ENCODE results near the gene CYBC1. TPM values are rescaled to one million over a fixed set of nuclear protein-coding genes. Genes with fewer than 3 reads are reported as not detected.

The CYBC1 gene
- total and polyA plus RNA-seq, 2 of the 4 experiments (the other 2 are of a cell fraction), result 75.1 to 76.7 TPM

Small RNAs within 50 kb of the gene (microRNA-seq; reads per million reads assigned to microRNA genes)
- not detected for gene RF00019 (ENCODE audit: insufficient read depth, insufficient read length)

Small RNAs within 50 kb of the gene (small RNA-seq; reads per million reads assigned to genes)
- gene RF00019, result 0 reads per million in 5 experiments

Other genes starting within 250 kb of the CYBC1 start
- gene CCDC57, start 237.9 kb downstream of the CYBC1 start, total RNA-seq (2012; rRNA removed), result 6.9 and 7.3 TPM in 2 replicates
- gene CCDC57, start 237.9 kb downstream of the CYBC1 start, polyA plus RNA-seq (2012; rRNA removed), result 31.3 and 32.4 TPM in 2 replicates
- 49.1 and 49.7 TPM in 2 replicates for gene SLC16A3, start 221.7 kb downstream of the CYBC1 start, total RNA-seq (2012; rRNA removed)
- 181 and 204 TPM in 2 replicates for gene SLC16A3, start 221.7 kb downstream of the CYBC1 start, polyA plus RNA-seq (2012; rRNA removed)
- 38.3 and 47.1 TPM in 2 replicates for gene CSNK1D, start 177.1 kb downstream of the CYBC1 start, total RNA-seq (2012; rRNA removed)
- 144 and 186 TPM in 2 replicates for gene CSNK1D, start 177.1 kb downstream of the CYBC1 start, polyA plus RNA-seq (2012; rRNA removed)
- gene CD7, start 133.1 kb downstream of the CYBC1 start, total RNA-seq (2012; rRNA removed), result not detected in 2 replicates
- gene CD7, start 133.1 kb downstream of the CYBC1 start, polyA plus RNA-seq (2012; rRNA removed), result not detected in 2 replicates
- 1.7 and 2.3 TPM in 2 replicates for gene SECTM1, start 117.0 kb downstream of the CYBC1 start, total RNA-seq (2012; rRNA removed)
- gene SECTM1, start 117.0 kb downstream of the CYBC1 start, polyA plus RNA-seq (2012; rRNA removed), result 4.4 and 5.2 TPM in 2 replicates
- gene TEX19, start 91.5 kb downstream of the CYBC1 start, total RNA-seq (2012; rRNA removed), result under 0.01 and 0.28 TPM in 2 replicates
- 0.03 and 0.13 TPM in 2 replicates for gene TEX19, start 91.5 kb downstream of the CYBC1 start, polyA plus RNA-seq (2012; rRNA removed)
- not detected in 2 replicates for gene UTS2R, start 79.0 kb downstream of the CYBC1 start, total RNA-seq (2012; rRNA removed)
- gene UTS2R, start 79.0 kb downstream of the CYBC1 start, polyA plus RNA-seq (2012; rRNA removed), result not detected in 2 replicates
- 3.8 and 4.2 TPM in 2 replicates for gene HEXD, start 32.4 kb downstream of the CYBC1 start, total RNA-seq (2012; rRNA removed)
- 9.2 and 9.5 TPM in 2 replicates for gene HEXD, start 32.4 kb downstream of the CYBC1 start, polyA plus RNA-seq (2012; rRNA removed)
- gene OGFOD3, start 32.2 kb downstream of the CYBC1 start, total RNA-seq (2012; rRNA removed), result 24.4 and 25.3 TPM in 2 replicates
- 33.4 and 34.5 TPM in 2 replicates for gene OGFOD3, start 32.2 kb downstream of the CYBC1 start, polyA plus RNA-seq (2012; rRNA removed)
- gene NARF, start 8.0 kb upstream of the CYBC1 start, total RNA-seq (2012; rRNA removed), result 70.8 and 83.7 TPM in 2 replicates
- 88.8 and 94.8 TPM in 2 replicates for gene NARF, start 8.0 kb upstream of the CYBC1 start, polyA plus RNA-seq (2012; rRNA removed)
- 12.5 and 16.1 TPM in 2 replicates for gene FOXK2, start 69.0 kb upstream of the CYBC1 start, total RNA-seq (2012; rRNA removed)
- 20.0 and 23.9 TPM in 2 replicates for gene FOXK2, start 69.0 kb upstream of the CYBC1 start, polyA plus RNA-seq (2012; rRNA removed)
- gene WDR45B, start 197.7 kb upstream of the CYBC1 start, total RNA-seq (2012; rRNA removed), result 65.8 and 98.2 TPM in 2 replicates
- 99.1 and 110 TPM in 2 replicates for gene WDR45B, start 197.7 kb upstream of the CYBC1 start, polyA plus RNA-seq (2012; rRNA removed)
- gene RAB40B, start 247.9 kb upstream of the CYBC1 start, total RNA-seq (2012; rRNA removed), result 10.8 and 14.9 TPM in 2 replicates
- 20.0 and 26.1 TPM in 2 replicates for gene RAB40B, start 247.9 kb upstream of the CYBC1 start, polyA plus RNA-seq (2012; rRNA removed)

Measured in IMR-90 (cell line).